ACHN (cell line): ENCODE results near the gene NLRP4.
"Not testable (repeated sequence)": the region's sequence is repeated elsewhere in the genome, so short reads cannot be mapped to it uniquely, and the experiment has no call there.

Experiments used
- DNase-seq: peaks from one replicate; pipeline ENCODE4 v3.0.0-alpha.2; 2015
- in situ Hi-C: cut with HindIII; loops from 2 replicates; pipeline ENCODE4 v1.10.0; 2017; ENCODE audit warnings: low sequenced_read_pairs, low pct_ligation_motif_present, low pct_unique_long_range_greater_than_20kb

The NLRP4 gene

GRCh38 chr19:55866521-55866920 lies 30.2 kb downstream of the NLRP4 start:
- in situ Hi-C loops = no loop called here
- no peak for DNase-seq

- DNase-seq = no peak
- in situ Hi-C loops = no loop called here
These were observed 30.8 kb downstream of the NLRP4 start for GRCh38 chr19:55867101-55867500.

GRCh38 chr19:55870736-55871135 lies 34.4 kb downstream of the NLRP4 start:
- DNase-seq = no peak
- in situ Hi-C loops = no loop called here

- in situ Hi-C loops = no loop called here
- DNase-seq = no peak
These were observed 40.9 kb downstream of the NLRP4 start for GRCh38 chr19:55877211-55877610.

- no peak for DNase-seq
These were observed 46.3 kb downstream of the NLRP4 start for GRCh38 chr19:55882626-55883025.

GRCh38 chr19:55898911-55899310 lies 62.6 kb downstream of the NLRP4 start:
- DNase-seq = no peak
- in situ Hi-C loops = no loop called here

More at GRCh38 chr19:55882626-55883025, 46.3 kb downstream of the NLRP4 start:
- in situ Hi-C loops = no loop called here

- DNase-seq = no peak
- in situ Hi-C loops = no loop called here
These were observed 65.2 kb downstream of the NLRP4 start for GRCh38 chr19:55901369-55902079.

DNA sequence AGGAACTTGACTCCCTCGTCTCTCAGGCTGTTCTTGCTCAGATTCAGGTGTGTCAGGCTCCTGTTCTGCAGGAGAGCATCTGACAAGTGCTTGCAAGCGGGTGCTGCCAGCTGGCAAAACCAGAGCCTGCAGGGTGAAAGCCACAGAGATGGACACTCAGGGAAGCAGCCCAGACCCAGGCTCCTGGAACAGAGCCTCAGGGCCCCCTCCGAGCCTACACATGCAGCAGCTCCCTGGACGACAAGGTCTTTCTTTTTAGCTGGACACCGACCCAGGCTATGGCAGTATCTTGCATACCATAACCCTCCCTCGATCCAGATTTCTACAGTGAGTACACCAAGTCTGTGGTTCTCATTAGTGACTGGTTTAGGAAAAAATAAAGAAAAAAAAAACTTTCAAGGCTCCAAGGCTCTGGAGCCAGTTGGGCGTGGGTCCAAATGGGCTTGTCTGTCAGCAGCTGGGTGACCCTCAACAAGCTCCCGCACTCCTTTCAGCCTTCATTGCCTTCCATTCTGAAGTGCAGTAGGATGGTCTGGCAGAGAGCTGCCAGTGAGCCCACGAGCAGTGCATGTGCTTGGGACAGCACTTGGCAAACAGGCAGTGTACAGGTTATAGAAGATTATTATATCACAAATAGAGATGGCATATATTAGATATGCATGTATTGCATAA lies 65.9 kb downstream of the NLRP4 start:
- no peak for DNase-seq
- in situ Hi-C loops = no loop called here

GRCh38 chr19:55907286-55907685 lies 70.9 kb downstream of the NLRP4 start:
- DNase-seq = no peak
- in situ Hi-C loops = no loop called here

DNA sequence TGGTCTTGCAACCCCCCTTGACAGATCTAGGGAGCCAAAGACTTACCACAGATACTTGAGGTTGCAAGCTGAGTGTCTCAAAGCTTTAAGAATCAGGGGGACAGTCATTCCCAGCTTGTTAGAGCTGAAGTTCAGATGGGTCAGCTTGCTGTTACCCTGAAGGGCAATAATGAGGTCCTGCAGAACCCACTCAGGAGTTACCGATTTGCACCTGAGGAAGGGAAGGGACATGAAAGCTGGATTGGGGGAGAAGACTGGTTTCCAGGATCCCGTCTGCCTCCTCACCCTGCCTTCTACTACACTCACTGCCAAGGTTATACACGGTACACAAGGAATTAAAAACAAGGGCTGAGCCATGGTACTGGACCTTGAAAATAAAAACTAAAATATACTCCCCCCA lies 71.4 kb downstream of the NLRP4 start:
- no peak for DNase-seq
- in situ Hi-C loops = no loop called here

GRCh38 chr19:55909801-55910200 lies 73.5 kb downstream of the NLRP4 start:
- no peak for DNase-seq
- in situ Hi-C loops = no loop called here

DNA sequence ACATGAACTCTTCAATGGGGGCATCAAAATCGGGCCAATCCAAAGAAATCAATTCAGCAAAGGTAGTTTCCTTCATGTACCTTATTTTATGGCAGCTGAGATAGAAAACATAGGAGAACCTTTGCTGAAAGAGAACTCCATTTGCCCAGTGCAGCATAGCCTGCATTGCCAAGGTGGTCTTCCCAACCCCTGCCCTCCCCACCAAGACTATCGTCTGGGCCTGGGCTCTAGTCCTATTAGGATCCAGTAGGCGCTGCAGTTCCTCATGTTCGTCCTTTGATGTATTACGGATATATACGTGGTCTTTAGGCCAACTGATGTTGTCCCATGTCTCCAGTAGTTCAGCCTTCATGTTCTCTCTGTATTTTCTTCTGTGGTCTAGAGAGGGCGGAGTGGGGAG lies 76.6 kb downstream of the NLRP4 start:
- no peak for DNase-seq
- in situ Hi-C loops = no loop called here

- in situ Hi-C loops = no loop called here
- DNase-seq = no peak
These were observed 77.4 kb downstream of the NLRP4 start for GRCh38 chr19:55913643-55914268.

GRCh38 chr19:55923556-55923955 lies 87.2 kb downstream of the NLRP4 start:
- in situ Hi-C loops = no loop called here
- no peak for DNase-seq

- in situ Hi-C loops = no loop called here
- DNase-seq = no peak
These were observed 91.7 kb downstream of the NLRP4 start for GRCh38 chr19:55927991-55928390.

DNA sequence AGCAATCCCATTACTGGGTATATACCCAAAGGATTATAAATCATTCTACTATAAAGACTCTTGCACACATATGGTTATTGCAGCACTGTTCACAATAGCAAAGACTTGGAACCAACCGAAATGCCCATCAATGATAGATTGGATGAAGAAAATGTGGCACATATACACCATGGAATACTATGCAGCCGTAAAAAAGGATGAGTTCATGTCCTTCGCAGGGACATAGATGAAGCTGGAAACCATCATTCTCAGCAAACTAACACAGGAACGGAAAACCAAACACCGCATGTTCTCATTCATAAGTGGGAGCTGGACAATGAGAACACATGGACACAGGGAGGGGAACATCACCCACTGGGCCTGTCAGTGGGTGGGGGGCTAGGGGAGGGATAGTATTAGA lies 92.9 kb downstream of the NLRP4 start:
- in situ Hi-C loops, DNase-seq: not testable (repeated sequence)

- DNase-seq = no peak
- in situ Hi-C loops = no loop called here
These were observed 94.7 kb downstream of the NLRP4 start for GRCh38 chr19:55930996-55931515.
